ENCODE data around the gene FSCN2. TPM values are rescaled to one million over a fixed set of nuclear protein-coding genes. Genes with fewer than 3 reads are reported as not detected.

Gene FSCN2
- total and polyA plus RNA-seq, 9 donors: 1.7 to 4.8 (median 2.6) TPM

- WGBS (ENCODE audit: insufficient coverage): 9% methylated on average over 4 of the region's 5 CpGs
- Histone ChIP-seq H3K4me3 (ENCODE audit: low read length) (no peak overlapping the region), H3K4me1 (ENCODE audit: control insufficient read depth, insufficient read depth, low read length) (peaks cover 37% of the 10 kb centered on the region), H3K27me3 (ENCODE audit: control insufficient read depth, insufficient read depth, low read length) (peaks cover 24% of the 10 kb centered on the region), H3K9me3 (replicated peaks; ENCODE audit: control insufficient read depth, low read depth, low read length) (no peaks in the 10 kb centered on the region), H3K36me3 (ENCODE audit: control insufficient read depth, insufficient read depth, low read length) (no peaks in the 10 kb centered on the region), H3K27ac (ENCODE audit: low read length) (no peak overlapping the region)
- no peak for DNase-seq
Observed at GRCh38 chr17:81491761-81492160, 36.4 kb upstream of the FSCN2 start.

GRCh38 chr17:81492202-81492601, 36.0 kb upstream of the FSCN2 start:
- Histone ChIP-seq H3K36me3 (ENCODE audit: control insufficient read depth, insufficient read depth, low read length) (no peaks in the 10 kb centered on the region), H3K4me3 (ENCODE audit: low read length) (no peak overlapping the region), H3K27me3 (ENCODE audit: control insufficient read depth, insufficient read depth, low read length) (peaks cover 24% of the 10 kb centered on the region), H3K4me1 (ENCODE audit: control insufficient read depth, insufficient read depth, low read length) (peaks cover 36% of the 10 kb centered on the region), H3K27ac (ENCODE audit: low read length) (no peak overlapping the region), H3K9me3 (replicated peaks; ENCODE audit: control insufficient read depth, low read depth, low read length) (no peaks in the 10 kb centered on the region)
- WGBS (ENCODE audit: insufficient coverage): 42% methylated on average over 15 of the region's 18 CpGs
- DNase-seq: no peak

GRCh38 chr17:81492706-81493105, 35.5 kb upstream of the FSCN2 start:
- Histone ChIP-seq H3K27ac (ENCODE audit: low read length) (no peak overlapping the region), H3K36me3 (ENCODE audit: control insufficient read depth, insufficient read depth, low read length) (no peaks in the 10 kb centered on the region), H3K9me3 (replicated peaks; ENCODE audit: control insufficient read depth, low read depth, low read length) (no peaks in the 10 kb centered on the region), H3K4me3 (ENCODE audit: low read length) (no peak overlapping the region), H3K4me1 (ENCODE audit: control insufficient read depth, insufficient read depth, low read length) (peaks cover 32% of the 10 kb centered on the region), H3K27me3 (ENCODE audit: control insufficient read depth, insufficient read depth, low read length) (peaks cover 24% of the 10 kb centered on the region)
- WGBS (ENCODE audit: insufficient coverage): 78% methylated on average over 6 of the region's 9 CpGs
- DNase-seq: no peak

GRCh38 chr17:81493198-81494038, 34.8 kb upstream of the FSCN2 start:
- Histone ChIP-seq H3K9me3 (replicated peaks; ENCODE audit: control insufficient read depth, low read depth, low read length) (no peaks in the 10 kb centered on the region), H3K27me3 (ENCODE audit: control insufficient read depth, insufficient read depth, low read length) (peaks cover 24% of the 10 kb centered on the region), H3K4me3 (ENCODE audit: low read length) (no peak overlapping the region), H3K27ac (ENCODE audit: low read length) (no peak overlapping the region), H3K36me3 (ENCODE audit: control insufficient read depth, insufficient read depth, low read length) (no peaks in the 10 kb centered on the region), H3K4me1 (ENCODE audit: control insufficient read depth, insufficient read depth, low read length) (peaks cover 29% of the 10 kb centered on the region)
- WGBS (ENCODE audit: insufficient coverage): 79% methylated on average over 15 of the region's 16 CpGs
- no peak for DNase-seq

GRCh38 chr17:81494626-81495377, 33.4 kb upstream of the FSCN2 start:
- DNase-seq: peak; percentile 82
- H3K9me3 ChIP-seq (replicated peaks; ENCODE audit: control insufficient read depth, low read depth, low read length): no peaks in the 10 kb centered on the region

GRCh38 chr17:81498953-81499600, 29.1 kb upstream of the FSCN2 start:
- H3K4me1 ChIP-seq (ENCODE audit: control insufficient read depth, insufficient read depth, low read length): peaks cover 15% of the 10 kb centered on the region
- no peak for DNase-seq
- 61% methylated on average over 64 of the region's 64 CpGs for WGBS (ENCODE audit: insufficient coverage)
- no peak overlapping the region for H3K27ac ChIP-seq (ENCODE audit: low read length)
- H3K4me3 ChIP-seq (ENCODE audit: low read length): no peak overlapping the region
- no peaks in the 10 kb centered on the region for H3K36me3 ChIP-seq (ENCODE audit: control insufficient read depth, insufficient read depth, low read length)
- H3K9me3 ChIP-seq (replicated peaks; ENCODE audit: control insufficient read depth, low read depth, low read length): no peaks in the 10 kb centered on the region
- peaks cover 11% of the 10 kb centered on the region for H3K27me3 ChIP-seq (ENCODE audit: control insufficient read depth, insufficient read depth, low read length)

More at GRCh38 chr17:81494626-81495377, 33.4 kb upstream of the FSCN2 start:
- Histone ChIP-seq H3K4me3 (ENCODE audit: low read length) (no peak overlapping the region), H3K36me3 (ENCODE audit: control insufficient read depth, insufficient read depth, low read length) (no peaks in the 10 kb centered on the region), H3K4me1 (ENCODE audit: control insufficient read depth, insufficient read depth, low read length) (peaks cover 22% of the 10 kb centered on the region), H3K27ac (ENCODE audit: low read length) (no peak overlapping the region), H3K27me3 (ENCODE audit: control insufficient read depth, insufficient read depth, low read length) (peaks cover 28% of the 10 kb centered on the region)
- 23% methylated on average over 2 of the region's 8 CpGs for WGBS (ENCODE audit: insufficient coverage)

GRCh38 chr17:81499601-81499970, 28.6 kb upstream of the FSCN2 start:
- DNase-seq: no peak
- Histone ChIP-seq H3K4me3 (ENCODE audit: low read length) (no peak overlapping the region), H3K27me3 (ENCODE audit: control insufficient read depth, insufficient read depth, low read length) (peaks cover 9% of the 10 kb centered on the region), H3K9me3 (replicated peaks; ENCODE audit: control insufficient read depth, low read depth, low read length) (no peaks in the 10 kb centered on the region), H3K27ac (ENCODE audit: low read length) (no peak overlapping the region), H3K4me1 (ENCODE audit: control insufficient read depth, insufficient read depth, low read length) (peaks cover 10% of the 10 kb centered on the region), H3K36me3 (ENCODE audit: control insufficient read depth, insufficient read depth, low read length) (no peaks in the 10 kb centered on the region)
- WGBS (ENCODE audit: insufficient coverage): 62% methylated on average over 10 of the region's 12 CpGs

GRCh38 chr17:81500047-81500446, 28.1 kb upstream of the FSCN2 start:
- Histone ChIP-seq H3K27me3 (ENCODE audit: control insufficient read depth, insufficient read depth, low read length) (peaks cover 7% of the 10 kb centered on the region), H3K36me3 (ENCODE audit: control insufficient read depth, insufficient read depth, low read length) (no peaks in the 10 kb centered on the region), H3K4me3 (ENCODE audit: low read length) (no peak overlapping the region), H3K9me3 (replicated peaks; ENCODE audit: control insufficient read depth, low read depth, low read length) (no peaks in the 10 kb centered on the region), H3K4me1 (ENCODE audit: control insufficient read depth, insufficient read depth, low read length) (peaks cover 6% of the 10 kb centered on the region), H3K27ac (ENCODE audit: low read length) (no peak overlapping the region)
- DNase-seq: no peak
- 39% methylated on average over 3 of the region's 7 CpGs for WGBS (ENCODE audit: insufficient coverage)

GRCh38 chr17:81502471-81503017, 25.6 kb upstream of the FSCN2 start:
- 43% methylated on average over 10 of the region's 12 CpGs for WGBS (ENCODE audit: insufficient coverage)
- Histone ChIP-seq H3K27me3 (ENCODE audit: control insufficient read depth, insufficient read depth, low read length) (peaks cover 7% of the 10 kb centered on the region), H3K27ac (ENCODE audit: low read length) (no peak overlapping the region), H3K36me3 (ENCODE audit: control insufficient read depth, insufficient read depth, low read length) (no peaks in the 10 kb centered on the region), H3K4me1 (ENCODE audit: control insufficient read depth, insufficient read depth, low read length) (peaks cover 6% of the 10 kb centered on the region), H3K4me3 (ENCODE audit: low read length) (no peak overlapping the region), H3K9me3 (replicated peaks; ENCODE audit: control insufficient read depth, low read depth, low read length) (no peaks in the 10 kb centered on the region)
- no peak for DNase-seq

- no peaks in the 10 kb centered on the region for H3K9me3 ChIP-seq (replicated peaks; ENCODE audit: control insufficient read depth, low read depth, low read length)
- peaks cover 6% of the 10 kb centered on the region for H3K27me3 ChIP-seq (ENCODE audit: control insufficient read depth, insufficient read depth, low read length)
- H3K36me3 ChIP-seq (ENCODE audit: control insufficient read depth, insufficient read depth, low read length): peaks cover 2% of the 10 kb centered on the region
Observed at GRCh38 chr17:81503619-81504018, 24.6 kb upstream of the FSCN2 start.

More at GRCh38 chr17:81503619-81504018, 24.6 kb upstream of the FSCN2 start:
- Histone ChIP-seq H3K4me3 (ENCODE audit: low read length) (no peak overlapping the region), H3K27ac (ENCODE audit: low read length) (no peak overlapping the region), H3K4me1 (ENCODE audit: control insufficient read depth, insufficient read depth, low read length) (peaks cover 6% of the 10 kb centered on the region)
- no peak for DNase-seq

All from muscle of leg (tissue), 11 donors.